HG02943 (cell line): ENCODE results near the gene PRR33.

Source experiments
- ATAC-seq: cut with Tn5 transposase; IDR thresholded peaks from one replicate; pipeline ENCODE4 v1.9.1; 2021; ENCODE audit warnings: mild to moderate bottlenecking, low read depth, moderate library complexity; ENCODE audit not compliant: unreplicated experiment

The PRR33 gene

DNA sequence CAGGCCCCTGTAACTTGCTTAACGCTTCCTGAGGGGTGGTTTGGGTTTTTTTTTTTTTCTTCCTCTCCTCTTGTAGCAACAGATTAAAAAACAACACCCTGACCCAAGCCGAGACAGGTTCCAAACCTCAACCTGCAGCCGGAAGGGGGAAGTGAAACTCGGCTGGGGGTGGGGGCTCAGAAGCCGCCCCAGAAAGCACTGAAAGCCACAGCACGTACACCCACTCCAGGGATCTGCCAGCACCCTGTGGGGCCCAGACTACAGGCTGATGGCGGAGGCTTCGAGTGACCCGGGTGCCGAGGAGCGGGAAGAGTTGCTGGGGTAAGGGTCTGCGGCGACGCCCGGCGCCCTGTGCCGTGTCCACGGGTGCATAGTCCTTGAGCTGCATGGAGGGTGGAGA is 38.8 kb downstream of the PRR33 start, which contains the start of gene LSP1:
LSP1 (plus strand) TSS at position 208 of the 400 bp plus-strand sequence; CDS start at position 269, 61 bp downstream.
- peak; percentile 45 for ATAC-seq

- peak; percentile 1 for ATAC-seq
Measured at GRCh38 chr11:1852271-1852876, 39.3 kb downstream of the PRR33 start.

DNA sequence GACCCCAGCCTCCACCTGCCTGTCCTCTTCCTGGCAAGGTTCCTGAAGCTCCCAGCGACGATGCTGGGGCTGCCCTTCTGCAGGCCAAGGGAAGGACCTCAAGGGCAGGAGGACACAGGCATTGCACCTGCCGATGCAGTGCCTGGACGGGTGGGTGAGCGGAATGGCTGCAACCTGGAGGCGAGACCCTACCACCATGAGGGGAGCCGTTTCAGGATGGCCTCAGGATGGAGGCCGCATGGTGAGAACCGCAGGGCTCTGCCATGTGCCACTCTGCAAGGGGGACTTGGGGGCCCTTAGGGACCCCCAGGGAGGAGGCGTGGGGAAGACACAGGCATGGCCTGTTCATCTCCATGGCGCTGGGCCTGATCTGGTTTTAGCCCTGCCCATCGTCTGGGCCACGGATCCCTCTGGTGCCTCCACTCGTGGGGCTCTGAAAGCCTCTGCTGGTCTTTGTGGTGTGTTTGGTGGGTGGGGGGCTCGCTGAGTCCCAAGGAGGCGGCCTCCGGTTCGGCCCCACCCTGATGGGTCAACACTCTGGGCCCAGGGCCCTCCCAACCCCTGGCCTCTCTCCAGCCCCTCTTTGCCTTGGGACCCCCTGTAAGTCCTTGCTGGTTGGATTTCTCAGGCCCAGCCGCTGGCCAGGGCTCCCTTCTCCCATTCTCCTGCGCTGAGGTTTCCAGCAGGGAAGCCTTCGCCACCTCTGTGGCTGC is 40.1 kb downstream of the PRR33 start:
- ATAC-seq = no peak

GRCh38 chr11:1848640-1849430 is 42.9 kb downstream of the PRR33 start:
- no peak for ATAC-seq

- no peak for ATAC-seq
Measured at GRCh38 chr11:1847926-1848639, 43.6 kb downstream of the PRR33 start.

DNA sequence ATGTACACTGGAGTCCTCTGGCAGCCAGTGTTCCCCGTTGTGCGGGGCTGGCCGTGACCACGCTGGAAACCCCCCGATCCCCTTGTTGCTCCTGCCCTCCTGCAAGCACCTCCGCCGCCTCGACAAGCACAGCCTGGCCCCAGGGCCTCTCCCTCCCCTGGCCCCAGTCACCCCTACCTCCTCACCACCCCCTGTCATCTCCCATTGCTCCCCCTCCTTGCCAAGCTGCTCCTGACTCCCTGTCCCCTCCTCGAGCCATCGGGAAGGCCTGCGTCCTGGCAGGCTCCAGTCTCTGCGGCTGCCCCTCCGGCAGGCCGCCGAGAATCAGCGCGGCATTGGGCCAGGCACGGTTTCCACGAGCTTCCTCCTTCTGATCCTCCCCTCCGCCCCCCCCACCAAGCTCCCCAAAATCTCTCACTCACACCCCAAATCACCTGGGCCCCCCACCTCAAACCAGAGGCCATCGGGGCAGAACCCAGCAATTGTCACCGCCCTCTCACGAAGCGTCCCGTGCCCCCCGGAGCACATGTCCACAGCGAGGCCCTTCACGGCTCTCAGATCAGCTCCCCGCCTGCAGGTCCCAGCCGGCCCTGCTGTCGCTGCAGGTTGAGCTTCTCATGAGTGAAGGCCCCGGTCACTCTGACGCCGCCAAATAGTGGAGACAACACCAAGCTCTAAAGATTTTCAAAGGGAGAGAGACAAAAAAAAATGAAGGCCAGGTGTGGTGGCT is 44.5 kb downstream of the PRR33 start:
- no peak for ATAC-seq

- ATAC-seq = no peak
Measured at GRCh38 chr11:1846453-1846932, 45.2 kb downstream of the PRR33 start.

DNA sequence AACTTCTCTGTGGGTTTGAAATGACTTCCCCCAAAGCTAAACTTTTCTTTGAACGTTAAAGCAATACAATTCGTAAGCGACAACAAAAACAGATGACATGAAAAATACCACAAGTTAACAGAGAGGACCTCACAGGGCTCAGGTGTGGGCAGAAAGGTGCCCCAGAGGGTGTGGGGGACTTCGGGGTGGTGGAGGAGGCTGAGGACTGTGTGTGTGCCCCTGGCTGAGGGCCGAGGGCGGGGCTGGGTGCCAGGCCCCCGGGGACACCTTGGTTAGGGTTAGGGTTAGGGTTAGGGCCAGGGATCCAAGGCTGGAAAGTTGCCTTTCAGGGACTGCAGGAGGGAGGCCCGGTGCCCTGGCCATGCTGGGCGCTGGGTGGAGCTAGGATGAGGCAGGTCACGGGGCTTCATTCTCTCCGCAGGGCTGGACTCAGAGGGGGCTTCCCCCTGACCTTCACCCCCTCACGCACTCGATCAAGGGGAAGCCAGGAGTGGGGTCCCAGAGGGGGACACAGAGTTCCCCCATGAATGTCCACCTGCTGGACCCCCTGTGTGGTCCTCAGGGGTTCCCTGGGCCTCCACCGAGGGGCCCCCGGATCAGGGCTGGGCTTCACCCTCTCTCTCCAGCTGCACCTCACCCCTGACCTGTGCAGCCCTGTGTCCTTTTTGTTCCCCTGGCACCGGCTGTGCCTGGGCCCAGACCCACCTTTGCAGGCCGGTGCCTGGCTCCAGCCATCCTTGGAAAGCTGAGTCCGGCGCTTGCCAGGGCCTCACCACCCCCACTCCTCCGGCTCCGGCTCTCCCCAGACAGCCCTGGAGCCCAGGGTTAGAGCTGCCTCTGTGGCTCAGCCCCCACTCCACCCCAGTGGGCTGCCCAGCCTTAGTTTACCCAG is 45.9 kb downstream of the PRR33 start:
- ATAC-seq = no peak

- ATAC-seq = no peak
Measured at GRCh38 chr11:1845095-1845429, 46.6 kb downstream of the PRR33 start.

- no peak for ATAC-seq
Measured at GRCh38 chr11:1844221-1845094, 47.2 kb downstream of the PRR33 start.

DNA sequence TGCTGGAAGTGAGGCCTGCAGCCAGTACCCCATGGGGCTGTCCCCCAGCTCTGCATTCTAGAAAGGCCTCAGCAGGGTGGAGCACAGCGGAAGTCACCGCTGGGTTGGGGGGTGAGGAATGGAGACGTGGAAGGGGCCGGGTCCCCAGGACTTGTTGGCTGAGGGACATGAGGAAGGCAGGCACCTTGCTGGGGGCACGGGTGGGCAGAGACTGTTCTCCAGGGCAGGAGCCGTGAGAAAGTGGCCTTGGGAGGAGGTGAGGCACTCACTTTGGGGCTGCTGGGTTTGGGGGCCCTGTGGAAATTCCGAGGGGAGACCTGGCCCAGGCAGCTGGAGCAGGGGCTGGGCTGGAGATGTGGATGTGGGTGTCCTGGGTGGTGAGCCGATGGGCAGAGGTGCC is 47.9 kb downstream of the PRR33 start:
- no peak for ATAC-seq

DNA sequence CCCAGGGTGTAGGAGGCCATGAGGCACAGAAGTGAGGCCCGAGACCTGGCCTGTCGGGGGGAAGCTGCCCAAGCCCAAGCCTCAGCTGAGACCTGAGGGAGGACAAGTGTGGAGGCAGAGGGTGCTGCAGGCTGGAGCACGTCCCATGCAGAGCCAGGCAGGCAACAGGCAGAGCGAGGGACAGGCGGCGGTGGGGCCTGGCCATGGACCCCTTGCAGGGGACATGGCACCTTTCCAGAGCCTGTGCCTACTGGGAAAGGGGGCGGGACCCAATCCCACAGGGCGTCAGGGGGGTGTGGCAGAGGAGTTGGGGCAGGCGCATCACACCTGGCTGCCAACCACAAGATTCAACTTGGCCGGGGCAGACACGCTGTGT is 48.6 kb downstream of the PRR33 start:
- ATAC-seq = no peak

DNA sequence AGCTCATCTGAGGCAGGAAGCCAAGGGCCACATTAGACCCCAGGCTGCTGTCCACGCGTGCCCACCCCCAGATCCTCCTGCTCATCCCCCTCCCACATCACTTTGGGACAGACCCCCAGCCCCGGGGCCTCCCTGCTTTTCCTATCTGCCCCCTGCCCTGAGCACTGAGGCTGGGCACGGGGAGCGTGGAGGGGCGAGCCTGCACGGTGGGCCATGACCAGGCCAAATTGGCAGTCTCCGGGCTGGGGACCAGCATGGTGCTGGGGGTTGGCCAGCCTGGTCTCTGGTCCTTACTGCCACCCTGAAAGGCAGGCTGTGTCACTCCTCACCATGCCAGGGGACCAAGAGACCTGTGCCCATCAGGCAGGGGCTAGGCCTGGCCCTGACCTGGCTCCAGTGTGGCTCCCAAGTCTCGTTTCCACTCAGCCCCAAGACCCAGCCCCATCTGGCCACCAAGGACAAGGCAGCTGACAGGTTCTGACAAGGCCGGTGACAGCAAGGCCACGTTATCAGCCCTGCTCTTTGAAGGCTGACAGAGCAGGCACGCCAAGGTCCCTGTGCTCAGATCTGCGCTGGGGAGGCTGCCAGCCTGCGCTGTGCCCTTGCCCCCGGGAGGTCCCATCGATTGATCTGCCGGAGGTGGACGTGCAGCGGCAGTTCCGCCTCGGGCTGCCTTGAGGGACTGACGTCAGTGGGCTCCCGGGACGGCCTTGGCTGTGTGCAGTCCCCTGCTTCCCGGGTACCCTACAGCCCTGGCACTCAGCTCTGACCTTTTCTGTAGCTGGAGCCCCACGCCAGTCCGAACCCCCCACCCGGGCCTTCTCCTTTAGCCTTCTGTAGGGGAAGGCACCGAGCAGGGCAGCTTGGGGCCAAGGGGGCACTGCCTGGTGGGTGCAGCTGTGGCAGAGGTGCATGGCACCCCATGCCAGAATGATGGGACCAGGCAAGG is 49.3 kb downstream of the PRR33 start:
- no peak for ATAC-seq

DNA sequence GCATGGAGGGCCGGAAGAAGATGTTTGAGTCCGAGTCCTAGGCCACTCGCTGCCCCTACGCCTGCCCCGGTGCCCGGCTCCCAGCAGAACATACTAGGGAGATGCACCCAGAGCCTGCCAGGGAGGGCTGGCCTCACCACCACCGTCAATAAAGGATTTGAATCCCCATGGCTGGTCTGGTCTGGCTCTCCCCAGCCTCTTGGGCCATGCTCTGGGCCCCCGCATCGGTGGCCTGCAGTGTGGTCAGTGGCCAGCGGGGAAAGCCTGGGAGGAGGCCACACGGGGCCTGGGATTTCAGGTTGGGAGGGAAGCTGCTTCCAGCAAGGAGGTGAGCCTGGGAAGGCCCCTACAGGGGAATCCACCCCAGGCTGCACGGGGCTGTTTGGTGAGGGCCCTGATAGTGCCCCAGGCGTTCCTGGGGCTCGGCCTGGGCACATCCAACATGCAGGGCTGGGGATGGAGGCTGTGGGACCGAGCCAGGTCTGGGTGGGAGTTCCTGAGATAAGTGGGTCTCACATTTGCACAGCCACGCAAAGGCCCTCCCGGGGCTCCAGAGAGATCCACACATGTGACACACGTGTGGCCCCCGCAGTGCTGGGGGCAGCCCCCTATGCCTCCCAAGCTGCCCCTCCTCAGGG is 50.1 kb downstream of the PRR33 start:
- no peak for ATAC-seq

DNA sequence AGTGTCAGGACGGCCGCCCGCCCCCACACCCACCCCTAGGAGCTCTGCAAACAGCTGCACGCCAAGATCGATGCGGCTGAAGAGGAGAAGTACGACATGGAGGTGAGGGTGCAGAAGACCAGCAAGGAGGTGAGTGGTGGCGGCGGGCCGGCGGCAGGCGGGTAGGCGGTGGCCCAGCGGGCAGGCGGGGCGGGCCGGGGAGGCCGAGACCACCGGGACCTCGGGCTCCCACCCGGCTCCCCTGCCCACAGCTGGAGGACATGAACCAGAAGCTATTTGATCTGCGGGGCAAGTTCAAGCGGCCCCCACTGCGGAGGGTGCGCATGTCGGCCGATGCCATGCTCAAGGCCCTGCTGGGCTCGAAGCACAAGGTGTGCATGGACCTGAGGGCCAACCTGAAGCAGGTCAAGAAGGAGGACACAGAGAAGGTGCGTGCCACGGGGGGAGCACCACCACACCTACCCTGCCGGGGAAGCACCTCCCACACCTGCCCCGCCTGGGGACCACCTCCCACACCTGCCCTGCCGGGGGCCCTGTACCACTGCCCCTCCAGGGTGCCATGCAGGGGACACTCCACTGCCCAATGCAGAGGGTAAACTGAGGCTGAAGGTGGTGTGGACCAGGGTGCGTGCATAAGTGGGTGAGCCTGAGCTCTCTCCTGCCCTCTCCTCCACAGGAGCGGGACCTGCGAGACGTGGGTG is 50.8 kb downstream of the PRR33 start:
- no peak for ATAC-seq
